GM04504 (cell line): Measurements from ENCODE around the gene EFCAB14.
"Not testable (repeated sequence)": the region's sequence is repeated elsewhere in the genome, so short reads cannot be mapped to it uniquely, and the experiment has no call there.

Experiments
- DNase-seq: peaks from one replicate; pipeline ENCODE4 v3.0.0-alpha.2; 2012; ENCODE audit warnings: low read depth

The EFCAB14 gene

GRCh38 chr1:46721686-46722205 lies 2.8 kb upstream of the EFCAB14 start:
- no peak for DNase-seq

- no peak for DNase-seq
Observed at GRCh38 chr1:46721204-46721603, 2.3 kb upstream of the EFCAB14 start.

- not testable (repeated sequence) for DNase-seq
Observed at GRCh38 chr1:46720319-46720718, 1.4 kb upstream of the EFCAB14 start.

GRCh38 chr1:46719689-46720088 lies 775 bp upstream of the EFCAB14 start:
- no peak for DNase-seq

- DNase-seq = no peak
Observed at GRCh38 chr1:46718340-46718726, 581 bp downstream of the EFCAB14 start.

- no peak for DNase-seq
Observed at GRCh38 chr1:46717654-46718053, 1.3 kb downstream of the EFCAB14 start.

GRCh38 chr1:46714976-46715375 lies 3.9 kb downstream of the EFCAB14 start:
- DNase-seq = no peak

- DNase-seq = no peak
Observed at GRCh38 chr1:46708121-46708520, 10.8 kb downstream of the EFCAB14 start.

- no peak for DNase-seq
Observed at GRCh38 chr1:46705408-46705807, 13.5 kb downstream of the EFCAB14 start.

GRCh38 chr1:46703927-46704641 lies 14.8 kb downstream of the EFCAB14 start:
- no peak for DNase-seq

- no peak for DNase-seq
Observed at GRCh38 chr1:46699666-46700065, 19.2 kb downstream of the EFCAB14 start.

- no peak for DNase-seq
Observed at GRCh38 chr1:46697053-46697452, 21.9 kb downstream of the EFCAB14 start.

GRCh38 chr1:46694676-46695075 lies 24.2 kb downstream of the EFCAB14 start:
- DNase-seq = not testable (repeated sequence)

GRCh38 chr1:46692811-46693770 lies 25.8 kb downstream of the EFCAB14 start:
- DNase-seq = no peak

GRCh38 chr1:46691997-46692790 lies 26.7 kb downstream of the EFCAB14 start:
- DNase-seq = no peak

- no peak for DNase-seq
Observed at GRCh38 chr1:46690931-46691421, 27.9 kb downstream of the EFCAB14 start.

GRCh38 chr1:46689897-46690296 lies 29.0 kb downstream of the EFCAB14 start:
- DNase-seq = no peak

GRCh38 chr1:46689356-46689755 lies 29.6 kb downstream of the EFCAB14 start:
- DNase-seq = no peak

- no peak for DNase-seq
Observed at GRCh38 chr1:46687921-46688509, 30.9 kb downstream of the EFCAB14 start.

GRCh38 chr1:46687093-46687659 lies 31.7 kb downstream of the EFCAB14 start:
- peak; percentile 71 for DNase-seq

GRCh38 chr1:46686255-46686654 lies 32.7 kb downstream of the EFCAB14 start:
- DNase-seq = no peak
